GM10248 (cell line): Measurements from ENCODE around the gene LARP7.

ENCODE experiments used
- CTCF ChIA-PET: fragments of 300-600 bp; sonication (Branson Sonifier 250); formaldehyde crosslinking; extraction: SDS; loops from one replicate; lab custom pipeline; 2021; ENCODE audit warnings: antibody characterized with exemption; lab: Yijun Ruan, JAX
- POLR2A ChIA-PET: fragments of 350-650 bp; sonication (Branson Sonifier 250); formaldehyde crosslinking; extraction: SDS; loops from one replicate; lab custom pipeline; 2020; ENCODE audit warnings: antibody characterized with exemption; lab: Yijun Ruan, JAX
- DNase-seq: peaks from one replicate; pipeline ENCODE4 v3.0.0; 2012; ENCODE audit errors: extremely low spot score
- TF ChIP-seq, protein P1 (sequence below): IDR thresholded peaks from 2 replicates; pipeline ENCODE4 v1.5.1; 2012; ENCODE audit warnings: mild to moderate bottlenecking, low read depth; ENCODE audit errors: extremely low read depth, missing control alignments, control extremely low read depth

LARP7 gene

DNA sequence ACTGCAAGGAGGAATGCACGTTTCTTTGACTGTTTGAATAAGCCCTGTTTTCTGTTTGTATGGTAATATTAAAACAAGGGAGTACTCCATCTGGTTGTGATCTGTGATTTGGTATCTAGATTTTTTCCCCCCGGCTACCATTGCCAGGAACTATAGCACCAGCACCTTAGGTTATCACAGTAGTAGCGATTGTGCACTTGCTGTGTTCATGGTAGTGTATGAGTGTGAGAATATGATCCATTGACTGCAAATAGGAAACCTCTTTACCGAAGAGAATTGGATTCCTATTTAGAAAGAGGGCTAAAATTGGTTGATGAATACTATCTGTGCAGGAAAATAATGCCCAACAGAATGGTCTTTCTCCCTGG lies 69.9 kb downstream of the LARP7 start:
- POLR2A ChIA-PET: no interaction called here
- no peak for DNase-seq
- CTCF ChIA-PET: no interaction called here
- TF ChIP-seq, protein P1, sequence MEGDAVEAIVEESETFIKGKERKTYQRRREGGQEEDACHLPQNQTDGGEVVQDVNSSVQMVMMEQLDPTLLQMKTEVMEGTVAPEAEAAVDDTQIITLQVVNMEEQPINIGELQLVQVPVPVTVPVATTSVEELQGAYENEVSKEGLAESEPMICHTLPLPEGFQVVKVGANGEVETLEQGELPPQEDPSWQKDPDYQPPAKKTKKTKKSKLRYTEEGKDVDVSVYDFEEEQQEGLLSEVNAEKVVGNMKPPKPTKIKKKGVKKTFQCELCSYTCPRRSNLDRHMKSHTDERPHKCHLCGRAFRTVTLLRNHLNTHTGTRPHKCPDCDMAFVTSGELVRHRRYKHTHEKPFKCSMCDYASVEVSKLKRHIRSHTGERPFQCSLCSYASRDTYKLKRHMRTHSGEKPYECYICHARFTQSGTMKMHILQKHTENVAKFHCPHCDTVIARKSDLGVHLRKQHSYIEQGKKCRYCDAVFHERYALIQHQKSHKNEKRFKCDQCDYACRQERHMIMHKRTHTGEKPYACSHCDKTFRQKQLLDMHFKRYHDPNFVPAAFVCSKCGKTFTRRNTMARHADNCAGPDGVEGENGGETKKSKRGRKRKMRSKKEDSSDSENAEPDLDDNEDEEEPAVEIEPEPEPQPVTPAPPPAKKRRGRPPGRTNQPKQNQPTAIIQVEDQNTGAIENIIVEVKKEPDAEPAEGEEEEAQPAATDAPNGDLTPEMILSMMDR: no peak
